H1 (cell line): ENCODE data around the gene PKN1. TPM values are rescaled to one million over a fixed set of nuclear protein-coding genes. Genes with fewer than 3 reads are reported as not detected.
A peak's percentile ranks its signal among the peaks of the same experiment; 100 is the strongest.

ENCODE experiments used
- CTCF ChIA-PET: fragments of 300-600 bp; sonication (Branson Sonifier 250); formaldehyde crosslinking; loops from one replicate; lab custom pipeline; 2021; ENCODE audit not compliant: partially characterized antibody; lab: Charles Lee
- POLR2A ChIA-PET: fragments of 300-600 bp; sonication (Branson Sonifier 250); formaldehyde crosslinking; loops from one replicate; lab custom pipeline; 2021; ENCODE audit warnings: inconsistent platforms; ENCODE audit not compliant: partially characterized antibody; lab: Charles Lee
- DNase-seq, 2 experiments: peaks; one replicate each; pipeline versions ENCODE4 v3.0.0 to v3.0.0-alpha.2; 2010 to 2022; ENCODE audit warnings: low spot score in 2 of 2, low read depth in 1 of 2, mixed read lengths in 1 of 2
- FAIRE-seq: peaks from 2 replicates; lab custom pipeline; 2011; peaks lifted over from hg19 to GRCh38; lab: Jason Lieb, UNC
- H2AFZ ChIP-seq: 2 replicates; pipeline ENCODE4 v1.8.1; 2012; ENCODE audit warnings: low read length, inconsistent platforms
- H2AK5ac ChIP-seq: 2 replicates; pipeline ENCODE4 v1.6.1; 2013; ENCODE audit warnings: low read depth, low read length
- H2BK120ac ChIP-seq: replicated peaks from 2 replicates; pipeline ENCODE3; 2013; ENCODE audit warnings: low read depth, low read length, inconsistent platforms
- H2BK12ac ChIP-seq: 2 replicates; pipeline ENCODE4 v1.6.1; 2013; ENCODE audit warnings: low read depth, low read length
- H2BK15ac ChIP-seq: 2 replicates; pipeline ENCODE4 v1.6.1; 2013; ENCODE audit warnings: low read length
- H2BK20ac ChIP-seq: 2 replicates; pipeline ENCODE4 v1.6.1; 2013; ENCODE audit warnings: low read length
- H2BK5ac ChIP-seq: 2 replicates; pipeline ENCODE4 v1.6.1; 2013; ENCODE audit warnings: low read depth, low read length
- H3K14ac ChIP-seq: 2 replicates; pipeline ENCODE4 v1.6.1; 2013; ENCODE audit warnings: inconsistent platforms; ENCODE audit not compliant: insufficient read length
- H3K18ac ChIP-seq: 2 replicates; pipeline ENCODE4 v1.6.1; 2013; ENCODE audit warnings: low read length; ENCODE audit errors: extremely low read depth
- H3K23ac ChIP-seq: 2 replicates; pipeline ENCODE4 v1.6.1; 2013; ENCODE audit warnings: inconsistent platforms; ENCODE audit not compliant: insufficient read length
- H3K23me2 ChIP-seq: 2 replicates; pipeline ENCODE4 v1.6.1; 2013; ENCODE audit warnings: low read depth, low read length
- H3K27ac ChIP-seq: 2 replicates; pipeline ENCODE4 v1.6.1; 2011; ENCODE audit warnings: low read depth, low read length, inconsistent platforms
- H3K27me3 ChIP-seq, 4 experiments: replicated peaks in 1 of 4; 1 replicate in 1 of 4; 2 replicates in 3 of 4; pipeline versions ENCODE4 v1.6.1 to v1.8.1; 2011 to 2013; ENCODE audit warnings: low read length in 3 of 4, mild to moderate bottlenecking in 3 of 4, inconsistent platforms in 2 of 4, mixed read lengths in 2 of 4, moderate library complexity in 1 of 4; ENCODE audit not compliant: control insufficient read depth in 3 of 4, insufficient read depth in 3 of 4; ENCODE audit errors: extremely low read depth in 1 of 4
- H3K36me3 ChIP-seq, 4 experiments: 2 replicates each; pipeline versions ENCODE4 v1.6.1 to v1.8.1; 2011 to 2013; ENCODE audit warnings: mild to moderate bottlenecking in 4 of 4, low read length in 3 of 4, moderate library complexity in 2 of 4, control low read depth in 1 of 4, inconsistent platforms in 1 of 4; ENCODE audit not compliant: insufficient read depth in 4 of 4, control insufficient read depth in 2 of 4
- H3K4ac ChIP-seq: replicated peaks from 2 replicates; pipeline ENCODE3; 2013; ENCODE audit warnings: low read length, low read depth, mixed read lengths, inconsistent platforms; ENCODE audit not compliant: insufficient read length
- H3K4me1 ChIP-seq, 4 experiments: replicated peaks in 1 of 4; 1 replicate in 1 of 4; 2 replicates in 3 of 4; pipeline versions ENCODE4 v1.6.1 to v1.8.1; 2011 to 2013; ENCODE audit warnings: low read length in 3 of 4, inconsistent platforms in 2 of 4, mixed read lengths in 1 of 4; ENCODE audit not compliant: insufficient read depth in 4 of 4, control insufficient read depth in 3 of 4
- H3K4me2 ChIP-seq, 2 experiments: 2 replicates each; pipeline versions ENCODE4 v1.6.1 to v1.8.1; 2011 to 2013; ENCODE audit warnings: low read depth in 2 of 2, low read length in 2 of 2, control low read depth in 1 of 2, inconsistent platforms in 1 of 2, mild to moderate bottlenecking in 1 of 2; ENCODE audit not compliant: insufficient read depth in 1 of 2
- H3K4me3 ChIP-seq, 4 experiments: fragments of 200-600, 300-600 bp in 1 of 4; sonication (generic), shearing (Covaris generic), sonication (Bioruptor Twin) in 1 of 4; 2 replicates each; pipeline versions ENCODE4 v1.5.1 to v1.8.1; 2011 to 2016; ENCODE audit warnings: low read length in 4 of 4, low read depth in 3 of 4, control low read depth in 2 of 4, inconsistent platforms in 2 of 4, mild to moderate bottlenecking in 2 of 4, mixed read lengths in 1 of 4, moderate library complexity in 1 of 4; ENCODE audit not compliant: insufficient read depth in 2 of 4; ENCODE audit errors: extremely low read depth in 1 of 4
- H3K56ac ChIP-seq: replicated peaks from 2 replicates; pipeline ENCODE3; 2013; ENCODE audit warnings: low read depth, mild to moderate bottlenecking, mixed read lengths, low read length, inconsistent platforms; ENCODE audit not compliant: insufficient read length
- H3K79me1 ChIP-seq: 2 replicates; pipeline ENCODE4 v1.6.1; 2013; ENCODE audit warnings: low read depth, low read length, control low read depth
- H3K79me2 ChIP-seq, 2 experiments: 2 replicates each; pipeline versions ENCODE4 v1.6.1 to v1.8.1; 2012 to 2013; ENCODE audit warnings: low read length in 2 of 2, mild to moderate bottlenecking in 2 of 2, inconsistent platforms in 1 of 2; ENCODE audit not compliant: insufficient read depth in 2 of 2, control insufficient read depth in 1 of 2
- H3K9ac ChIP-seq, 4 experiments: replicated peaks in 1 of 4; 1 replicate in 1 of 4; 2 replicates in 3 of 4; pipeline versions ENCODE4 v1.6.1 to v1.8.1; 2011 to 2013; ENCODE audit warnings: low read depth in 3 of 4, low read length in 3 of 4, control low read depth in 2 of 4, mild to moderate bottlenecking in 2 of 4, moderate library complexity in 2 of 4, inconsistent platforms in 1 of 4; ENCODE audit errors: extremely low read depth in 1 of 4
- H3K9me3 ChIP-seq, 2 experiments: 2 replicates each; pipeline versions ENCODE4 v1.6.1 to v1.8.1; 2012 to 2013; ENCODE audit warnings: mild to moderate bottlenecking in 2 of 2, moderate library complexity in 2 of 2, control low read depth in 1 of 2, inconsistent platforms in 1 of 2, low read depth in 1 of 2, low read length in 1 of 2, mixed read lengths in 1 of 2; ENCODE audit not compliant: insufficient read depth in 2 of 2
- H4K20me1 ChIP-seq, 2 experiments: replicated peaks in 1 of 2; 2 replicates each; pipeline versions ENCODE3 to v1.8.1; 2011 to 2013; ENCODE audit warnings: inconsistent platforms in 2 of 2, low read length in 2 of 2, mild to moderate bottlenecking in 1 of 2; ENCODE audit not compliant: insufficient read depth in 2 of 2, control insufficient read depth in 1 of 2
- H4K5ac ChIP-seq: 2 replicates; pipeline ENCODE4 v1.6.1; 2013; ENCODE audit warnings: low read length, low read depth, mixed read lengths, inconsistent platforms; ENCODE audit not compliant: insufficient read length
- H4K8ac ChIP-seq: 2 replicates; pipeline ENCODE4 v1.8.0; 2013; ENCODE audit warnings: mild to moderate bottlenecking, moderate library complexity, low read length, inconsistent platforms; ENCODE audit not compliant: insufficient read depth; ENCODE audit errors: extremely low read depth
- H4K91ac ChIP-seq: replicated peaks from 2 replicates; pipeline ENCODE3; 2013; ENCODE audit warnings: low read length, mixed read lengths, inconsistent platforms; ENCODE audit not compliant: insufficient read length
- ASH2L ChIP-seq: fragments of 200-600, 300-600 bp; sonication (generic); IDR thresholded peaks from one replicate; pipeline ENCODE4 v1.7.1; 2017; ENCODE audit warnings: low read length
- ATF3 ChIP-seq: IDR thresholded peaks from 2 replicates; pipeline ENCODE4 v1.6.1; 2011; ENCODE audit warnings: low read depth, mild to moderate bottlenecking, low read length; ENCODE audit not compliant: insufficient read depth
- BCL11A ChIP-seq, 2 experiments: IDR thresholded peaks; one replicate each; pipeline ENCODE4 v1.6.1; 2011; ENCODE audit warnings: low read depth in 2 of 2, low read length in 2 of 2, mild to moderate bottlenecking in 2 of 2
- CEBPB ChIP-seq: IDR thresholded peaks from 2 replicates; pipeline ENCODE4 v1.6.1; 2012; ENCODE audit warnings: low read depth, low read length
- CHD1 ChIP-seq: IDR thresholded peaks from 2 replicates; pipeline ENCODE4 v1.6.1; 2012; ENCODE audit warnings: low read depth, low read length, improper control_type of control experiment
- E2F6 ChIP-seq: IDR thresholded peaks from 2 replicates; pipeline ENCODE4 v1.6.1; 2012; ENCODE audit warnings: inconsistent platforms
- JUND ChIP-seq: IDR thresholded peaks from 2 replicates; pipeline ENCODE4 v1.6.1; 2011; ENCODE audit warnings: mild to moderate bottlenecking, improper control_type of control experiment, low read length
- KDM1A ChIP-seq: fragments of 200-600, 300-600 bp; sonication (generic); IDR thresholded peaks from 2 replicates; pipeline ENCODE4 v1.7.1; 2016; ENCODE audit warnings: mild to moderate bottlenecking, low read length, borderline replicate concordance
- RBBP5 ChIP-seq: IDR thresholded peaks from 2 replicates; pipeline ENCODE4 v1.7.1; 2012; ENCODE audit warnings: low read depth, mild to moderate bottlenecking, inconsistent platforms, low read length, moderate library complexity, borderline replicate concordance
- TBP ChIP-seq: IDR thresholded peaks from 2 replicates; pipeline ENCODE4 v1.6.1; 2011; ENCODE audit warnings: low read depth, low read length, improper control_type of control experiment
- WGBS, 2 experiments: shearing (Covaris generic) in 1 of 2; methylation state at CpG; one replicate each; pipeline versions ENCODE4 v1.1.6 to v1.1.7; 2013 to 2015; ENCODE audit warnings: low lambda C conversion rate in 2 of 2, mixed read lengths in 2 of 2, inconsistent platforms in 1 of 2, low coverage in 1 of 2, missing lambda C conversion rate in 1 of 2; ENCODE audit not compliant: insufficient replicate concordance in 2 of 2, insufficient coverage in 1 of 2, insufficient read length in 1 of 2; ENCODE audit errors: extremely low coverage in 1 of 2, missing lambda C conversion rate in 1 of 2; 5-methylcytosine and 5-hydroxymethylcytosine counted together
- polyA plus RNA-seq, 7 experiments: library from polyadenylated mRNA; depleted of rRNA in 3 of 7; stranded (reverse) in 5 of 7; unstranded in 2 of 7; fragments of >200 nt in 5 of 7; fragments of 200-250 nt in 2 of 7; gene quantifications; 1 replicate in 5 of 7; 2 replicates in 1 of 7; 4 replicates in 1 of 7; pipeline versions ENCODE4 v1.2.1 to v1.2.3, GENCODE V29; 2011 to 2013; ENCODE audit warnings: missing spikeins in 2 of 7, mixed read lengths in 2 of 7
- total RNA-seq: library from RNA; stranded (reverse); fragmentation: NEBNext Ultra II Directional; extraction: Animal tissue kit (Norgen Biotek cat#: 25700); gene quantifications from 2 replicates; pipeline ENCODE4 v1.2.1, GENCODE V29; 2021
- TF ChIP-seq, protein P1 (sequence below): IDR thresholded peaks from 2 replicates; pipeline ENCODE4 v1.6.1; 2011; ENCODE audit warnings: low read length, improper control_type of control experiment

Gene PKN1
- total and polyA plus RNA-seq, 2 of the 8 experiments (the other 6 are each of a cell fraction or from before 2014, with no cell fraction given) = 65.2 to 162 TPM

DNA sequence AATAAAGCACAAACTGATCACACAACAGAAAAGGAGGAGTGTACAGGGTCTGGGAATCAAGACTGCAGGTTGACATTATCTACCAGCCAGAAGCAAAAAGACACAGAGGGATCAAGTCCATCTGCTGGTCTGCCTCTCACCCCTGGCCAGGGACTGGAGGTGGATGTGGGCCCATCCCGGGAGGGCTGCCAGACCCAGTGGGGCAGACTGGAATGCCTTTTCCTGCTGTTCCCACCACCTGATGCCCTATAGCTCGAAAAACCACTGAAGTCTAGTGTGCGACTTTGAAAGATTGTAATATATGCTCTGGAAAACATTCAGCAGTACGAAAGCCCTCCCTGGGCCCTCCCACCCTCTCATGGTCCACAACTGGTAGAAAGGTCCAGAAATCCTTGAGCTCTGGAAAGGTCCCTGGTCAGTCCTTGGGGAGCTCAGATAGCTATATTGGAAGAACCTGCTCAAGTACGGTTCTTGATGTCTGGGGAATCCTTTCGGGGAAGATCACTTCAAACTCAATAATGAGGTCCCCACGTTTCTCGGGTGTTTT lies 82.5 kb downstream of the PKN1 start:
- ChIA-PET POLR2A (interaction anchor here (3.5 to 3.7 kb wide), 3 partner anchors 10 to 43 kb away, joined by 13 to 30 read pairs (median 19); partner anchors contain the start of gene GIPC1), CTCF (interaction anchor here (1.4 to 1.8 kb wide), 3 partner anchors 9 to 17 kb away, joined by 3 to 5 read pairs (median 4); no protein-coding TSS in a partner anchor)
- Histone ChIP-seq H2BK5ac (no peak overlapping the region; the same call in 1 of the 2 replicates), H3K27ac (no peak overlapping the region), H4K91ac (no peak overlapping the region), H4K20me1 (peaks cover 7 to 24% of the 10 kb centered on the region in 2 experiments), H3K23me2 (peaks cover 3% of the 10 kb centered on the region; the same call in 1 of the 2 replicates), H3K79me2 (peaks cover 7 to 24% of the 10 kb centered on the region in 2 experiments; a peak in 3 of 4 replicates), H3K4me2 (peak overlapping the region; percentile 78 to 96; a peak in 2 of 4 replicates), H3K4me1 (peaks cover 0 to 8% (median 4%) of the 10 kb centered on the region in 4 experiments; a peak in 3 of 7 replicates), H3K14ac (no peak overlapping the region), H3K79me1 (peaks cover 14% of the 10 kb centered on the region), H3K36me3 (peaks cover 10 to 28% (median 17%) of the 10 kb centered on the region in 4 experiments), H3K9me3 (no peaks in the 10 kb centered on the region), H2AK5ac (no peak overlapping the region), H2BK15ac (no peak overlapping the region), H2BK120ac (no peak overlapping the region), H3K18ac (no peak overlapping the region), H2BK12ac (no peak overlapping the region), H4K8ac (no peak overlapping the region; the same call in 1 of the 2 replicates), H3K4ac (no peak overlapping the region), H3K56ac (no peak overlapping the region), H4K5ac (no peak overlapping the region), H2AFZ (no peak overlapping the region), H3K23ac (no peak overlapping the region), H3K9ac (no peak overlapping the region), H3K27me3 (no peaks in the 10 kb centered on the region), H3K4me3 (peak overlapping the region in 1 of 4 experiments; percentile 76; a peak in 1 of 8 replicates), H2BK20ac (no peak overlapping the region)
- WGBS, 2 experiments = 92% methylated on average over 8 of the region's 8 CpGs; no CpG with 5 or more reads in 1 of the 2 experiments
- DNase-seq (no peak), FAIRE-seq (no peak)
- TF ChIP-seq ATF3 (no peak), ASH2L (no peak), RBBP5 (no peak), CEBPB (no peak), JUND (no peak), CHD1 (no peak), KDM1A (no peak), E2F6 (no peak), BCL11A (IDR thresholded peaks at IDR 0.05; ENCODE audit: low read depth in 2 of 2, low read length in 2 of 2) (no peak), TBP (no peak)
- TF ChIP-seq, protein P1, sequence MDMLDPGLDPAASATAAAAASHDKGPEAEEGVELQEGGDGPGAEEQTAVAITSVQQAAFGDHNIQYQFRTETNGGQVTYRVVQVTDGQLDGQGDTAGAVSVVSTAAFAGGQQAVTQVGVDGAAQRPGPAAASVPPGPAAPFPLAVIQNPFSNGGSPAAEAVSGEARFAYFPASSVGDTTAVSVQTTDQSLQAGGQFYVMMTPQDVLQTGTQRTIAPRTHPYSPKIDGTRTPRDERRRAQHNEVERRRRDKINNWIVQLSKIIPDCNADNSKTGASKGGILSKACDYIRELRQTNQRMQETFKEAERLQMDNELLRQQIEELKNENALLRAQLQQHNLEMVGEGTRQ = no peak
